ENCODE measurements around the gene POLK.

Gene POLK

GRCh38 chr5:75611311-75612225, 99.9 kb downstream of the POLK start, which contains the start of gene ANKDD1B:
Gene ANKDD1B, plus strand, starts transcription at chr5:75611453. Its CDS starts 182 bp downstream, at chr5:75611635.
- peaks cover 14 to 18% of the 10 kb centered on the region in 2 donors for H3K36me3 Mint-ChIP-seq
- no peaks in the 10 kb centered on the region for H3K9me3 Mint-ChIP-seq
- peak within 1 kb of the TSS; percentile 80 to 81 for H3K4me3 Mint-ChIP-seq
- peak; percentile 38 to 54 for ATAC-seq (replicated peaks)
- no peak within 1 kb of the TSS for H3K27ac Mint-ChIP-seq
- peak; percentile 7 for DNase-seq
- peaks cover 14 to 22% of the 10 kb centered on the region in 2 donors for H3K4me1 Mint-ChIP-seq
- peaks cover 9 to 10% of the 10 kb centered on the region in 2 donors for H3K27me3 Mint-ChIP-seq

DNA sequence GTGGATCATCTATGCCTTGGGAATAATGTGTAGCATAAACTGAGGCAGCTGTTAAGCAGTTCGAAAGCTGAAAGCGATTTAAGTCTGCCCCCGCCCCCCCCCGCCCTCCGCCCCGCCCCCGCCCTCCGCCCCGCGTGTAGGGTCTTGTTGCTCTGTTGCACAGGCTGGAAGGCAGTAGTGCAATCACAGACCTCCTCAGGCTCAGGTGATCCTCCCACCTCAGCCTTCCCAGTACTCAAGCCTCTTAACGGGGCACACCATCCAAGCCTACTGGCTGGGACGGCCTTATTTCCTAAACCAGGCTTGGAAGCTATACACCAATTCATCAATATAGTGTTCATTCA, 100.5 kb downstream of the POLK start:
- ATAC-seq (replicated peaks) (no peak), DNase-seq (no peak)
- Mint-ChIP-seq H3K4me3 (no peak overlapping the region), H3K4me1 (peaks cover 9 to 16% of the 10 kb centered on the region in 2 donors), H3K27me3 (peaks cover 9 to 10% of the 10 kb centered on the region in 2 donors), H3K9me3 (no peaks in the 10 kb centered on the region), H3K27ac (no peak overlapping the region), H3K36me3 (peaks cover 9 to 12% of the 10 kb centered on the region in 2 donors)

DNA sequence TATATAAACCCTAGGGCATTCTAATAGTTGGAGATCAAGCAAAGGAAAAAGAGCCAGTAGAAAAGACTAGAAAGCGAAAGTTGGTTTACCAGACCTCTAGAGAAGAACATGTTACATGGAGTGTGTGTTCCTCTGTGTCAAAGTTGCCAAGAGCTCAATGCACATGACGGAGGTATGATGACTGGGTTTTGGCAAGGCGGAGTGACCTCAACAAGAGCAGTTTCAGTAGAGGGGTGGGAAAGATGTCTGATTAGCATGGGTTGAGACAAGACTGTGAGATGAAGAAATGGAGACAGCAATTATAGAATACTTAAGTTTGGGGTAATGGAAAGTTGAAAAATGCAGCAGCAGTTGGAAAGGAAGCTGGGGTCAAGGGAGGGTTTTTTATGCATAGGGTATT, 101.2 kb downstream of the POLK start:
- peaks cover 6 to 12% of the 10 kb centered on the region in 2 donors for H3K36me3 Mint-ChIP-seq
- H3K27me3 Mint-ChIP-seq = peaks cover 9 to 10% of the 10 kb centered on the region in 2 donors
- ATAC-seq (replicated peaks) (no peak), DNase-seq (no peak)
- no peak overlapping the region for H3K27ac Mint-ChIP-seq
- no peak overlapping the region for H3K4me3 Mint-ChIP-seq
- no peaks in the 10 kb centered on the region for H3K9me3 Mint-ChIP-seq
- peaks cover 9 to 11% of the 10 kb centered on the region in 2 donors for H3K4me1 Mint-ChIP-seq

DNA sequence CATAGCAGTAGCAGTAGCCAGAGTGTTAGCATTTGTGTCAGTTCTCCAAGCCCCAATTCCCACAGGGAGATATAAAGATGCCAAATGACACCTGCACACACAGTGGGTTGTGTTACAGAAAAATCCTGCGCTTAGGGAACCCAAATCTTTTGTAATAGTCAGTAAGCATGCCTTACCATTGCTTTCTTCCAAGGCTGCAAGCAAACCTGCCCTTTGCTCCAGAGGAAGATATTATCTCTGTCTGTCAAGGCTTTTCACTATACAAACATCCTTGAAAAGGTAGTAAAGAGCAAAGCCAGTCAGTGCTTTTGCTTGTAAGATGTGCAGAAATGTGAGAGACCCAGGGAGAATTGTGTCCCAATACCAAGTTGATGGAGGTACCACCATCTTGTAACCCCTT, 102.5 kb downstream of the POLK start:
- H3K27me3 Mint-ChIP-seq = peaks cover 9 to 10% of the 10 kb centered on the region in 2 donors

GRCh38 chr5:75616371-75616881, 104.7 kb downstream of the POLK start:
- Mint-ChIP-seq H3K4me1 (peaks cover 3 to 9% of the 10 kb centered on the region in 2 donors), H3K27ac (no peak overlapping the region), H3K36me3 (peaks cover 0 to 2% of the 10 kb centered on the region in 2 donors), H3K4me3 (no peak overlapping the region), H3K27me3 (peaks cover under 1 to 4% of the 10 kb centered on the region in 2 donors), H3K9me3 (no peaks in the 10 kb centered on the region)
- DNase-seq (no peak), ATAC-seq (replicated peaks) (no peak)

More for the DNA sequence above, 102.5 kb downstream of the POLK start:
- no peaks in the 10 kb centered on the region for H3K9me3 Mint-ChIP-seq
- H3K4me3 Mint-ChIP-seq = no peak overlapping the region
- peaks cover 3 to 9% of the 10 kb centered on the region in 2 donors for H3K36me3 Mint-ChIP-seq
- DNase-seq (no peak), ATAC-seq (replicated peaks) (no peak)
- no peak overlapping the region for H3K27ac Mint-ChIP-seq
- peaks cover 9 to 11% of the 10 kb centered on the region in 2 donors for H3K4me1 Mint-ChIP-seq

- H3K9me3 Mint-ChIP-seq = no peaks in the 10 kb centered on the region
- H3K27ac Mint-ChIP-seq = no peak overlapping the region
- H3K4me1 Mint-ChIP-seq = peaks cover 3 to 5% of the 10 kb centered on the region in 2 donors
- peaks cover 0 to 2% of the 10 kb centered on the region in 2 donors for H3K36me3 Mint-ChIP-seq
- no peak overlapping the region for H3K4me3 Mint-ChIP-seq
- H3K27me3 Mint-ChIP-seq = peaks cover 0 to 4% of the 10 kb centered on the region in 2 donors
- ATAC-seq (replicated peaks) (no peak), DNase-seq (no peak)
Observed at GRCh38 chr5:75616971-75617621, 105.4 kb downstream of the POLK start.

DNA sequence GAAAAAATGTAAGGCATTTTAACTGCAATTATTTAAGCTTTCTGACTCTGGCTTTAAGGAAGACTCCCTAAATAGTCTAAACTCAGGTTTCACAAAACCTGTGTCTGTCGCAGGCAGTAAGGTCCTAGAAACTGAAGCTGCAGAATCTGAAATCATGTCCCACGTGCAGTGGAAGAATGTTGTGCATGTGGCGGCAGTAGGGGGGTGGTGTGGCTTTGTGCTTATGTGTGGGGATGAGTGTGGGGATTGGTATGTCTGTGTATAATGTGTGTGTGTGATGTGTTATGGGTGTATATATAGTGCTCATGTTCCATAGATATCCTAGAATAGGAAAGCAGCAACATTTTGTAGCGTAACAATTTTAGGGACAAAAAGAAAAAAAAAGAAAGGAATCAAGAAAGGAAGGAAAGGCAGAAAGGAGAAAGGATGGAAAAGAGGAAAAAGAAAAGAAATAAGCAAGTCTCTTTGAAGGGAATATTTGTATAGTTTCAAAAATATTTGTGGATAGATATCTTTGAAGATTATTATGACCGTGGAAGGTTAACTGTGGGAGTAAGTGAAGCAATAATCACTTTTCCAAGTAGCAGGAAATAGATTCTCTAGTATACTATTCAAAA, 106.2 kb downstream of the POLK start:
- ATAC-seq (replicated peaks) = no peak
- peaks cover 0 to 2% of the 10 kb centered on the region in 2 donors for H3K36me3 Mint-ChIP-seq
- no peak for DNase-seq
- no peaks in the 10 kb centered on the region for H3K9me3 Mint-ChIP-seq
- H3K27ac Mint-ChIP-seq = no peak overlapping the region
- H3K27me3 Mint-ChIP-seq = peaks cover 0 to 2% of the 10 kb centered on the region in 2 donors
- H3K4me1 Mint-ChIP-seq = peaks cover 3 to 5% of the 10 kb centered on the region in 2 donors
- H3K4me3 Mint-ChIP-seq = no peak overlapping the region

GRCh38 chr5:75620184-75620959, 108.7 kb downstream of the POLK start:
- Mint-ChIP-seq H3K27me3 (no peaks in the 10 kb centered on the region), H3K27ac (no peak overlapping the region), H3K4me1 (peaks cover 0 to 5% of the 10 kb centered on the region in 2 donors), H3K4me3 (no peak overlapping the region), H3K9me3 (no peaks in the 10 kb centered on the region), H3K36me3 (peaks cover 0 to 2% of the 10 kb centered on the region in 2 donors)
- ATAC-seq (replicated peaks) (no peak), DNase-seq (no peak)

GRCh38 chr5:75622564-75622963, 110.9 kb downstream of the POLK start:
- Mint-ChIP-seq H3K36me3 (peaks cover 0 to 2% of the 10 kb centered on the region in 2 donors), H3K27me3 (no peaks in the 10 kb centered on the region), H3K4me3 (no peak overlapping the region), H3K4me1 (peaks cover 1 to 5% of the 10 kb centered on the region in 2 donors), H3K9me3 (no peaks in the 10 kb centered on the region), H3K27ac (no peak overlapping the region)
- ATAC-seq (replicated peaks) (no peak), DNase-seq (no peak)

DNA sequence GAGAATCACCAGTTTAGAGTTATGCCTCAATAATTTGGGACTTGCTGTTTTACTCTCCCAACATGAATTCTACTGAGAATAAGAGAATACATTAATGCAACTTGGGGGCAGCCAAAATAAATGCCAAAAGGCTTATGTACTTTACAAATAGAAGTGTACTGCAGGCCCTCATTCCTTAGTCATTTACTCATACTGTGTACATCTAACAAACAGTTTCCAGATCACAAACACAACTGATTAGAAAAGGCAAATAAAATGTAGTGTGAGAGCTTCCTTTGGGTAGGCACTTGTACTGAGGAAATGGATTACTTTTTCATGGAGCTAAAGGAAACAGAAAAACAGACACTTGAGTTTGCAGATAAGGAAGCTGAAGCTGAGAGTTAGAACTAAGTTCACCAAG, 112.2 kb downstream of the POLK start:
- Mint-ChIP-seq H3K27me3 (no peaks in the 10 kb centered on the region), H3K36me3 (peaks cover 0 to 2% of the 10 kb centered on the region in 2 donors), H3K9me3 (no peaks in the 10 kb centered on the region), H3K4me1 (peaks cover 2 to 5% of the 10 kb centered on the region in 2 donors), H3K4me3 (no peak overlapping the region), H3K27ac (no peak overlapping the region)
- DNase-seq (no peak), ATAC-seq (replicated peaks) (no peak)

GRCh38 chr5:75626959-75627358, 115.3 kb downstream of the POLK start:
- peaks cover 0 to 2% of the 10 kb centered on the region in 2 donors for H3K4me1 Mint-ChIP-seq
- H3K4me3 Mint-ChIP-seq = no peak overlapping the region
- ATAC-seq (replicated peaks) = no peak
- H3K27ac Mint-ChIP-seq = no peak overlapping the region
- no peaks in the 10 kb centered on the region for H3K27me3 Mint-ChIP-seq
- DNase-seq = no peak
- no peaks in the 10 kb centered on the region for H3K9me3 Mint-ChIP-seq
- no peaks in the 10 kb centered on the region for H3K36me3 Mint-ChIP-seq

GRCh38 chr5:75627801-75628200, 116.1 kb downstream of the POLK start:
- peaks cover 0 to 1% of the 10 kb centered on the region in 2 donors for H3K9me3 Mint-ChIP-seq
- H3K27me3 Mint-ChIP-seq = no peaks in the 10 kb centered on the region
- peaks cover 0 to 2% of the 10 kb centered on the region in 2 donors for H3K4me1 Mint-ChIP-seq
- no peaks in the 10 kb centered on the region for H3K36me3 Mint-ChIP-seq
- DNase-seq (no peak), ATAC-seq (replicated peaks) (no peak)
- H3K4me3 Mint-ChIP-seq = no peak overlapping the region
- no peak overlapping the region for H3K27ac Mint-ChIP-seq

- peaks cover 0 to 2% of the 10 kb centered on the region in 2 donors for H3K4me1 Mint-ChIP-seq
- H3K27me3 Mint-ChIP-seq = no peaks in the 10 kb centered on the region
- no peak overlapping the region for H3K27ac Mint-ChIP-seq
- ATAC-seq (replicated peaks) (no peak), DNase-seq (no peak)
- peaks cover 1 to 10% of the 10 kb centered on the region in 2 donors for H3K9me3 Mint-ChIP-seq
- no peaks in the 10 kb centered on the region for H3K36me3 Mint-ChIP-seq
- H3K4me3 Mint-ChIP-seq = no peak overlapping the region
Observed at GRCh38 chr5:75630875-75631274, 119.2 kb downstream of the POLK start.
